Measurements from ENCODE around the gene TOP3B. TPM values are rescaled to one million over a fixed set of nuclear protein-coding genes. Genes with fewer than 3 reads are reported as not detected.

Gene TOP3B
- total RNA-seq, 4 donors from 2014 or later = 8.2 to 15.7 (median 14.2) TPM

DNA sequence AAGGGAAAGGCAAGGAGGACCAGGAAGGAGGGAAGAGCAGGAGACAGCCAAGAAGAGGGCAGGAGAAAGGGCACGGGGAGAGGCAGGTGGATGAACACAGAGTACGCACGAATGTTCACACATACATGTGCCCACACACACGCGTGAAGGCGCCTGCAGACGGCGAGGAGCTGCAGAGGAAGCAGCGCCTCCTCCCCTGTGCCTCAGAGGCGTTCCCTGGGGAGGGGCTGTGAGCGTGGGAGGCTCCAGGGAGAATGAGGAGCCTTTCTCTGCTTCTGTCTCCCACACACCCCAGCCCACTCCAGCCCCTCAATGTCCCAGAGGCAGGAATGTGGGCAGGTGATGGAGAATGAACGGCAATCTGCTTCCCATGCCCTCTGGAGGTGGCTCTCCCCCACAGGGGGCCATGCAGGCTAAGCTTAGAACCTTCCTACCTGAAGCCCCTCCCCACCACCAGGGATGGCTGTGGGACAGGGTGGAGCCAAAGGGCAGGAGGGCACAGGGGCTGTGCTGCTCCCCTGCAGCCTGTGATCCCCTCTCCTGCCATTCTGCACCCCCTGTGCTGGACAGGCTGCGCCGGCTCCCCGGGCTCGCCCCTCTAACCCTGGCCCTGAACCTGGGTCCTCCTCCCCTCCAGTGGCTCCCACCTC is 55.3 kb downstream of the TOP3B start:
- Histone ChIP-seq H3K27ac (no peak overlapping the region), H3K9me3 (no peaks in the 10 kb centered on the region), H3K4me3 (no peak overlapping the region), H3K36me3 (peaks cover 0 to 40% of the 10 kb centered on the region in 2 donors), H3K27me3 (no peaks in the 10 kb centered on the region), H3K4me1 (no peaks in the 10 kb centered on the region)
- ATAC-seq (no peak), DNase-seq (no peak)
- intact Hi-C loops (cut with DNase I; ENCODE audit: low total_unique reads) (no loop called here), in situ Hi-C loops (cut with MboI; ENCODE audit: low sequenced_read_pairs in 4 of 4) (no loop called here)
- TF ChIP-seq POLR2A (IDR thresholded peaks at IDR 0.05) = no peak
- TF ChIP-seq, protein P1, sequence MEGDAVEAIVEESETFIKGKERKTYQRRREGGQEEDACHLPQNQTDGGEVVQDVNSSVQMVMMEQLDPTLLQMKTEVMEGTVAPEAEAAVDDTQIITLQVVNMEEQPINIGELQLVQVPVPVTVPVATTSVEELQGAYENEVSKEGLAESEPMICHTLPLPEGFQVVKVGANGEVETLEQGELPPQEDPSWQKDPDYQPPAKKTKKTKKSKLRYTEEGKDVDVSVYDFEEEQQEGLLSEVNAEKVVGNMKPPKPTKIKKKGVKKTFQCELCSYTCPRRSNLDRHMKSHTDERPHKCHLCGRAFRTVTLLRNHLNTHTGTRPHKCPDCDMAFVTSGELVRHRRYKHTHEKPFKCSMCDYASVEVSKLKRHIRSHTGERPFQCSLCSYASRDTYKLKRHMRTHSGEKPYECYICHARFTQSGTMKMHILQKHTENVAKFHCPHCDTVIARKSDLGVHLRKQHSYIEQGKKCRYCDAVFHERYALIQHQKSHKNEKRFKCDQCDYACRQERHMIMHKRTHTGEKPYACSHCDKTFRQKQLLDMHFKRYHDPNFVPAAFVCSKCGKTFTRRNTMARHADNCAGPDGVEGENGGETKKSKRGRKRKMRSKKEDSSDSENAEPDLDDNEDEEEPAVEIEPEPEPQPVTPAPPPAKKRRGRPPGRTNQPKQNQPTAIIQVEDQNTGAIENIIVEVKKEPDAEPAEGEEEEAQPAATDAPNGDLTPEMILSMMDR (IDR thresholded peaks at IDR 0.05 in 4 of 5, conservative IDR thresholded peaks at IDR 0.05 in 1 of 5) = no peak

DNA sequence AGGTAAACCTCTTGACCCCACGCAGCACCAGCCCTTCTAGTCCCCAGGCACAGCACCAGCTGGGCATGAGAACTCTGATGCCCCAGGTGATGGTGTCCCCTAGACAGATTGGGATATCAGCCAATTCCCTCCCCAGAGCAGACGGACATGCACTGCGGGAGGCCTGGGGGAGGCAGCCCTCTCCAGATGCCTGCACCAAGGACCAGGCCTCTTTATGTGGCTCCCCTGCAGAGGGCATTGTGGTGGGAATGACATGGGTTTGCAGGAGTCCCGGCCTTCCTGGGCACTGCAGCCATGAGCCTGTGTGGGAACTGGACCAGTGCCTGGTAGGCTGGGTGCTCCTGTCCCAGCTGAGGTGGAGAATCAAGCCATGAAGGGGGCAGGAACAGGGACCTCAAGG is 55.9 kb downstream of the TOP3B start:
- Histone ChIP-seq H3K9me3 (no peaks in the 10 kb centered on the region), H3K27me3 (no peaks in the 10 kb centered on the region), H3K36me3 (peaks cover 0 to 35% of the 10 kb centered on the region in 2 donors), H3K4me3 (no peak overlapping the region), H3K27ac (no peak overlapping the region), H3K4me1 (no peaks in the 10 kb centered on the region)
- ATAC-seq = no peak
- intact Hi-C loops (cut with DNase I; ENCODE audit: low total_unique reads) = no loop called here
- no peak for TF ChIP-seq POLR2A (IDR thresholded peaks at IDR 0.05)
- TF ChIP-seq, protein P1 (IDR thresholded peaks at IDR 0.05 in 4 of 5, conservative IDR thresholded peaks at IDR 0.05 in 1 of 5) = no peak
- DNase-seq = no peak
- in situ Hi-C loops (cut with MboI; ENCODE audit: low sequenced_read_pairs in 4 of 4) = no loop called here

DNA sequence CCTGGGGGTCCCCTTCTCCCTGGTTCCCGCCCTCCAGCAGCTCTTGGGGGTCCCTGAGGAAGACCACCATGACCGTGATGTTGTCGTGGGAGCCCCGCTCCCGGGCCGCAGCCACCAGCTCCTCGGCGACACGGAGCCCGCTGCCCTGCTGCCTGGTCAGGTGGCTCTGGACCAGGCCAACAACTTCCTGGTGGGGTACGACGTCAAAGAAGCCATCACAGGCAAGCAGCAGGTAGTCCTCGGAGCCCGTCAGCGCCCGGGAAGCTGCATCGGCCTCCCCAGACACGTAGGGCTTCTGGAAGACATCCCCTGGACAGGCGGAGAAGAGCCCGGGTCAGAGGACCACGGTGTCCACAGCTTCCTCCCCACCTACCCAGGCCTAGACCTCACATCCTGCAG is 59.4 kb downstream of the TOP3B start:
- Histone ChIP-seq H3K9me3 (no peaks in the 10 kb centered on the region), H3K27me3 (no peaks in the 10 kb centered on the region), H3K27ac (no peak overlapping the region), H3K36me3 (peaks cover 0 to 1% of the 10 kb centered on the region in 2 donors), H3K4me3 (no peak overlapping the region), H3K4me1 (no peaks in the 10 kb centered on the region)
- DNase-seq = no peak
- TF ChIP-seq, protein P1 (IDR thresholded peaks at IDR 0.05 in 4 of 5, conservative IDR thresholded peaks at IDR 0.05 in 1 of 5) = no peak
- no peak for TF ChIP-seq POLR2A (IDR thresholded peaks at IDR 0.05)
- no peak for ATAC-seq
- intact Hi-C loops (cut with DNase I; ENCODE audit: low total_unique reads) (no loop called here), in situ Hi-C loops (cut with MboI; ENCODE audit: low sequenced_read_pairs in 4 of 4) (no loop called here)

DNA sequence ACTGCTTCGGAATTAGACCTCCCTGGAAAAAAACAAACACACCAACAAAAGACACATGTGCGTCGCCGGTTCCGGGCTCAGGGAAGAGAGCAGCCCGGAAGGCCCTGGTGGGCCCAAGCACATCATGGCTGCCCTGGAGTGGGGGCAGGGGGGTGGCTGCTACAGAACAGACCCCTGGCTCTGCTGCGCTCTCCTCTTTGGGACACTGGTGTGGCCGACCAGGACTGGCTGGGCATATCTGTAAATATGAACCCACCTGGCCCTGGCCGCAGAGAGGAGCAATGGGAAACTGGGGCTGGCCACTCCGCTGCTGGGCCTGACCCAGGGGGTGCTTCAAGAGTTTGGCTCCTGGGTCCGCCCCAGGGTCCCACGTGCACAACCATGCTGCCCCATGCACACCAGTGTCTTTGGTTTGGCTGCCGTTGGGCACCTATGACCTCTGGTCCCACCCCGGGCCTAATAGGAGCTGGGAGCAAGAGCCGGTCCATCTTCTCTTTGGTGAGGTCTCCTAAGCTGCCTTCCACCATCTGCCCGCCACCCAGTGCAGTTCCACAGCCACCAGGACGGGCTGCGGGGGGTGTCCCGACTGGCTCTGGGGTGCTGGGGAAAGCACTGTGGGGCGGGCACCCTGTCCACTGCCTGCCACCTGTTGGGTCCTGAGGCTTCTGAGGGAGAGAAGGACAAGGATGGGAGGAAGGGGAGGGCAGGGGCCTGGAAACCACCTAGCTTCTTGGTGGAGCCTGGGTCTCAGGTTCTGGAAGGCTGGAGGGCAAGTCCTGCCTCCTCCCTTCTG is 60.0 kb downstream of the TOP3B start:
- H3K36me3 ChIP-seq = no peaks in the 10 kb centered on the region
- intact Hi-C loops (cut with DNase I; ENCODE audit: low total_unique reads) = no loop called here
- H3K27ac ChIP-seq = no peak overlapping the region
- H3K4me3 ChIP-seq = no peak overlapping the region
- H3K4me1 ChIP-seq = no peaks in the 10 kb centered on the region
- DNase-seq (no peak), ATAC-seq (no peak)
- no peaks in the 10 kb centered on the region for H3K9me3 ChIP-seq
- TF ChIP-seq, protein P1 (IDR thresholded peaks at IDR 0.05 in 4 of 5, conservative IDR thresholded peaks at IDR 0.05 in 1 of 5) = no peak
- no peak for TF ChIP-seq POLR2A (IDR thresholded peaks at IDR 0.05)
- no peaks in the 10 kb centered on the region for H3K27me3 ChIP-seq
- in situ Hi-C loops (cut with MboI; ENCODE audit: low sequenced_read_pairs in 4 of 4) = no loop called here

All from gastrocnemius medialis (tissue), 4 donors.